M059J (cell line): ENCODE measurements around the gene CCDC181. TPM values are rescaled to one million over a fixed set of nuclear protein-coding genes. Genes with fewer than 3 reads are reported as not detected.

Experiments used
- total RNA-seq: library from RNA; depleted of rRNA; stranded (reverse); fragments of >200 nt; shearing (Covaris generic); gene quantifications from 2 replicates; pipeline ENCODE4 v1.2.3, GENCODE V29; 2014; rRNA removed

CCDC181 gene
- total RNA-seq, 1 experiment from 2014 or later, result 0.37 TPM

Other genes starting within 250 kb of the CCDC181 start
- gene NME7, start 59.7 kb downstream of the CCDC181 start, total RNA-seq, result 93.6 and 104 TPM in 2 replicates
- gene BLZF1, start 59.3 kb downstream of the CCDC181 start, total RNA-seq, result 58.4 and 58.8 TPM in 2 replicates
- 8.1 and 10.4 TPM in 2 replicates for gene SLC19A2, start 58.5 kb upstream of the CCDC181 start, total RNA-seq
- not detected in 2 replicates for gene F5, start 159.0 kb upstream of the CCDC181 start, total RNA-seq
- not detected in 2 replicates for gene SELP, start 202.7 kb upstream of the CCDC181 start, total RNA-seq